ENCODE results near the gene VPS13C. TPM values are rescaled to one million over a fixed set of nuclear protein-coding genes. Genes with fewer than 3 reads are reported as not detected.

VPS13C gene
- polyA plus RNA-seq, 3 donors: 12.0 to 32.2 (median 18.4) TPM

- no peak overlapping the region for H2AFZ ChIP-seq (ENCODE audit: insufficient read depth, low read depth, low read length, poor library complexity, severe bottlenecking)
- no peak overlapping the region for H3K4me2 ChIP-seq (replicated peaks; ENCODE audit: extremely low read depth, low read length, poor library complexity, severe bottlenecking)
- no peaks in the 10 kb centered on the region for H3K9me3 ChIP-seq (replicated peaks in 1 of 2; ENCODE audit: control insufficient read depth in 1 of 2, insufficient read depth in 1 of 2, low read length in 2 of 2)
- peaks cover 59 to 75% of the 10 kb centered on the region in 2 donors for H3K36me3 Mint-ChIP-seq
- no peak overlapping the region for H3K27ac Mint-ChIP-seq
- no peaks in the 10 kb centered on the region for H3K79me2 ChIP-seq (ENCODE audit: insufficient read depth, low read length)
- no peak for TF ChIP-seq CTCF (IDR thresholded peaks at IDR 0.05)
- H3K36me3 ChIP-seq (replicated peaks in 1 of 2; ENCODE audit: control insufficient read depth in 1 of 2, insufficient read depth in 2 of 2, low read length in 2 of 2): peaks cover 84 to 98% of the 10 kb centered on the region in 2 donors
- H3K9me3 Mint-ChIP-seq: no peaks in the 10 kb centered on the region
- no CpG with 5 or more reads among the region's 1 CpG for WGBS (ENCODE audit: insufficient coverage)
- no peaks in the 10 kb centered on the region for H3K4me1 ChIP-seq (ENCODE audit: control insufficient read depth in 1 of 2, insufficient read depth in 2 of 2, low read length in 2 of 2)
- H3K4me3 ChIP-seq (replicated peaks in 1 of 3; ENCODE audit: low read depth in 2 of 3, low read length in 3 of 3): no peak overlapping the region
- no peak overlapping the region for H3K4me3 Mint-ChIP-seq
- no peaks in the 10 kb centered on the region for H3K4me1 Mint-ChIP-seq
- H3K9ac ChIP-seq (ENCODE audit: insufficient read depth, low read length, poor library complexity, severe bottlenecking): no peak overlapping the region
- H4K20me1 ChIP-seq (ENCODE audit: insufficient read depth, low read length): peaks cover 2% of the 10 kb centered on the region
- no peak for DNase-seq
- intact Hi-C loops (cut with micrococcal nuclease): no loop called here
- no peaks in the 10 kb centered on the region for H3K27me3 Mint-ChIP-seq (ENCODE audit: low read depth in 3 of 3)
- H3K27me3 ChIP-seq (ENCODE audit: control insufficient read depth in 2 of 2, insufficient read depth in 2 of 2, low read length in 2 of 2): no peaks in the 10 kb centered on the region
- no peak overlapping the region for H3K27ac ChIP-seq (ENCODE audit: low read depth in 1 of 2, low read length in 2 of 2)
These were observed 139.2 kb downstream of the VPS13C start for GRCh38 chr15:61921093-61921492.

DNA sequence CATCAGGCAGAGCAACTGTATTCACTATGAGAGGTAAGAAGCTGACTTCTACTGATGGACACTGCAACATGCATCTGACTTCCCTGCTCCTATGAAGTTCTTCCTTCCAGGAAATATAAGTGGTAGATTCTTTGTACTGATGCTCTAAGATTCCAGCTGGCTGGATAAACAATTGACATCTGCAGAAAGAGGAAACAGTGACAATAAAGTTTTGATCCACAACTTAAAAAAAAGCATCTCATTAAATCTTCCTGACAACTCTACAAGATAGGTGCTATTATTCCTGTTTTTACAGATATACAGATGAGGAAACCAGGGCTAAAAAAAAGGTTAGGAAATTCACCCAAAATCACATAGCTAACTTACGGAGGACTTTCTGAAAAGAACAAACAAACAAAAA, 142.8 kb downstream of the VPS13C start:
- no peak overlapping the region for H2AFZ ChIP-seq (ENCODE audit: insufficient read depth, low read depth, low read length, poor library complexity, severe bottlenecking)
- DNase-seq: no peak
- no peak overlapping the region for H3K4me3 Mint-ChIP-seq
- intact Hi-C loops (cut with micrococcal nuclease): loop anchor here in 1 of 2 donors (10.0 kb wide), 1 partner anchor 47 kb away; no protein-coding TSS in a partner anchor
- H3K9me3 ChIP-seq (replicated peaks in 1 of 2; ENCODE audit: control insufficient read depth in 1 of 2, insufficient read depth in 1 of 2, low read length in 2 of 2): no peaks in the 10 kb centered on the region
- H3K9ac ChIP-seq (ENCODE audit: insufficient read depth, low read length, poor library complexity, severe bottlenecking): no peak overlapping the region
- H3K4me3 ChIP-seq (replicated peaks in 1 of 3; ENCODE audit: low read depth in 2 of 3, low read length in 3 of 3): no peak overlapping the region
- no peaks in the 10 kb centered on the region for H3K27me3 Mint-ChIP-seq (ENCODE audit: low read depth in 3 of 3)
- no peak overlapping the region for H3K4me2 ChIP-seq (replicated peaks; ENCODE audit: extremely low read depth, low read length, poor library complexity, severe bottlenecking)
- no peaks in the 10 kb centered on the region for H3K4me1 Mint-ChIP-seq
- no peak overlapping the region for H3K27ac ChIP-seq (ENCODE audit: low read depth in 1 of 2, low read length in 2 of 2)
- H3K4me1 ChIP-seq (ENCODE audit: control insufficient read depth in 1 of 2, insufficient read depth in 2 of 2, low read length in 2 of 2): no peaks in the 10 kb centered on the region
- no peaks in the 10 kb centered on the region for H3K27me3 ChIP-seq (ENCODE audit: control insufficient read depth in 2 of 2, insufficient read depth in 2 of 2, low read length in 2 of 2)
- TF ChIP-seq CTCF (IDR thresholded peaks at IDR 0.05): no peak
- H3K79me2 ChIP-seq (ENCODE audit: insufficient read depth, low read length): no peaks in the 10 kb centered on the region
- peaks cover 70 to 85% of the 10 kb centered on the region in 2 donors for H3K36me3 Mint-ChIP-seq
- H4K20me1 ChIP-seq (ENCODE audit: insufficient read depth, low read length): peaks cover 5% of the 10 kb centered on the region
- no CpG with 5 or more reads among the region's 1 CpG for WGBS (ENCODE audit: insufficient coverage)
- peaks cover 84 to 98% of the 10 kb centered on the region in 2 donors for H3K36me3 ChIP-seq (replicated peaks in 1 of 2; ENCODE audit: control insufficient read depth in 1 of 2, insufficient read depth in 2 of 2, low read length in 2 of 2)
- H3K9me3 Mint-ChIP-seq: no peaks in the 10 kb centered on the region
- no peak overlapping the region for H3K27ac Mint-ChIP-seq

All from CD14-positive monocyte (primary cell).